NCI-H510A treated with DMSO at 0.1 percent for 48 hours (cell line): Measurements from ENCODE around the gene ADPRHL1.

Experiments used
- DNase-seq: peaks from one replicate; lab custom pipeline; 2025; lab: John Stamatoyannopoulos, UW

The ADPRHL1 gene

GRCh38 chr13:113431171-113431570, 22.1 kb downstream of the ADPRHL1 start:
- DNase-seq: no peak

GRCh38 chr13:113430378-113431110, 22.7 kb downstream of the ADPRHL1 start:
- no peak for DNase-seq

GRCh38 chr13:113429608-113429985, 23.7 kb downstream of the ADPRHL1 start:
- no peak for DNase-seq

GRCh38 chr13:113428871-113429607, 24.2 kb downstream of the ADPRHL1 start:
- DNase-seq: no peak

GRCh38 chr13:113428469-113428865, 24.8 kb downstream of the ADPRHL1 start:
- no peak for DNase-seq

- DNase-seq: no peak
Observed at GRCh38 chr13:113427562-113428468, 25.5 kb downstream of the ADPRHL1 start.

- DNase-seq: no peak
Observed at GRCh38 chr13:113426591-113426986, 26.7 kb downstream of the ADPRHL1 start.

- DNase-seq: no peak
Observed at GRCh38 chr13:113425941-113426590, 27.2 kb downstream of the ADPRHL1 start.

GRCh38 chr13:113423520-113424163, 29.6 kb downstream of the ADPRHL1 start:
- no peak for DNase-seq

GRCh38 chr13:113422807-113423519, 30.3 kb downstream of the ADPRHL1 start:
- DNase-seq: no peak

GRCh38 chr13:113421673-113422270, 31.5 kb downstream of the ADPRHL1 start:
- no peak for DNase-seq

GRCh38 chr13:113420833-113421600, 32.3 kb downstream of the ADPRHL1 start:
- no peak for DNase-seq

GRCh38 chr13:113420232-113420631, 33.1 kb downstream of the ADPRHL1 start:
- DNase-seq: no peak

GRCh38 chr13:113419531-113420193, 33.6 kb downstream of the ADPRHL1 start:
- DNase-seq: no peak

GRCh38 chr13:113418722-113419049, 34.6 kb downstream of the ADPRHL1 start:
- DNase-seq: no peak

GRCh38 chr13:113417836-113418721, 35.2 kb downstream of the ADPRHL1 start:
- no peak for DNase-seq

GRCh38 chr13:113417008-113417751, 36.1 kb downstream of the ADPRHL1 start:
- DNase-seq: no peak
